ENCODE data around the gene IFT74. TPM values are rescaled to one million over a fixed set of nuclear protein-coding genes. Genes with fewer than 3 reads are reported as not detected.
"Not testable (repeated sequence)": the region's sequence is repeated elsewhere in the genome, so short reads cannot be mapped to it uniquely, and the experiment has no call there.

Gene IFT74
- total RNA-seq, 1 experiment from 2014 or later: 16.2 TPM

- H3K9me3 Mint-ChIP-seq; H2BK5ac ChIP-seq (ENCODE audit: insufficient read length, low read length); H3K27ac Mint-ChIP-seq; H3K36me3 Mint-ChIP-seq (ENCODE audit: insufficient read depth in 1 of 3, low read depth in 3 of 3); H3K4me3 Mint-ChIP-seq; H3K79me1 ChIP-seq (ENCODE audit: insufficient read depth, low read depth, low read length, poor library complexity, severe bottlenecking); H3K56ac ChIP-seq (ENCODE audit: insufficient read length, low read depth, low read length); H3K4ac ChIP-seq (ENCODE audit: low read depth, low read length); DNase-seq; H3K23me2 ChIP-seq (ENCODE audit: insufficient read length, low read depth, low read length, poor library complexity, severe bottlenecking); H3K18ac ChIP-seq (ENCODE audit: insufficient read length, low read depth, low read length); H3K27me3 Mint-ChIP-seq (ENCODE audit: low read depth); H2BK15ac ChIP-seq (ENCODE audit: low read depth, low read length); H3K27ac ChIP-seq (ENCODE audit: insufficient read length, low read depth, low read length); H4K91ac ChIP-seq (ENCODE audit: insufficient read length, low read depth, low read length); H2BK20ac ChIP-seq (ENCODE audit: low read depth, low read length, poor library complexity, severe bottlenecking); H3K4me1 Mint-ChIP-seq; H3T11ph ChIP-seq (ENCODE audit: low read length); H3K9ac ChIP-seq (ENCODE audit: extremely low read depth, insufficient read length, low read length); H4K8ac ChIP-seq (replicated peaks; ENCODE audit: insufficient read length, low read depth, low read length); H4K20me1 ChIP-seq (ENCODE audit: control insufficient read depth, insufficient read depth, insufficient read length); H2BK120ac ChIP-seq (ENCODE audit: low read depth, low read length, poor library complexity, severe bottlenecking); H2BK12ac ChIP-seq (ENCODE audit: insufficient read length, low read depth, low read length); H4K5ac ChIP-seq (ENCODE audit: insufficient read length, low read depth, low read length); H3K27me3 ChIP-seq (ENCODE audit: insufficient read depth, low read length); H3K23ac ChIP-seq (ENCODE audit: insufficient read length, low read depth, low read length); H3K79me2 ChIP-seq (ENCODE audit: insufficient read depth, low read length); H2AFZ ChIP-seq (ENCODE audit: low read length); H3K4me2 ChIP-seq (ENCODE audit: insufficient read depth, insufficient read length, low read length); H2AK5ac ChIP-seq (ENCODE audit: insufficient read length, low read length); H3K9me3 ChIP-seq (ENCODE audit: control insufficient read depth, low read depth, low read length); H3K14ac ChIP-seq (ENCODE audit: insufficient read depth, low read length); H3K4me1 ChIP-seq (ENCODE audit: insufficient read depth, low read length): not testable (repeated sequence)
- WGBS (ENCODE audit: extremely low coverage, insufficient read length, low lambda C conversion rate): no CpG with 5 or more reads among the region's 17 CpGs
Observed at GRCh38 chr9:27093384-27094067, 137.3 kb downstream of the IFT74 start.
